ENCODE measurements around the gene FICD.

Gene FICD

GRCh38 chr12:108567406-108568337 is 52.6 kb downstream of the FICD start:
- DNase-seq (ENCODE audit: low spot score) = no peak

GRCh38 chr12:108568338-108569154 is 53.5 kb downstream of the FICD start:
- no peak for DNase-seq (ENCODE audit: low spot score)
